Lung (tissue), 12 donors: ENCODE data around the gene ZNF778. TPM values are rescaled to one million over a fixed set of nuclear protein-coding genes. Genes with fewer than 3 reads are reported as not detected.
"Not testable (repeated sequence)": the region's sequence is repeated elsewhere in the genome, so short reads cannot be mapped to it uniquely, and the experiment has no call there.

Source experiments
- ATAC-seq: fragments of 200-7000 bp; cut with Tn5 transposase; one replicate; pipeline ENCODE4 v1.9.1; 2020; ENCODE audit warnings: moderate number of reproducible peaks; ENCODE audit not compliant: insufficient read depth, low FRiP score
- DNase-seq, 3 donors: peaks; one replicate each; pipeline ENCODE4 v3.0.0-alpha.2; 2013 to 2017
- H3K27ac ChIP-seq, 2 donors: one replicate each; pipeline ENCODE4 v1.5.1; 2013; ENCODE audit warnings: mild to moderate bottlenecking in 2 of 2, moderate library complexity in 2 of 2, control low read depth in 1 of 2, inconsistent platforms in 1 of 2, low read depth in 1 of 2, low read length in 1 of 2
- H3K27me3 ChIP-seq, 3 donors: one replicate each; pipeline ENCODE4 v1.5.1; 2013; ENCODE audit warnings: low read length in 2 of 3; ENCODE audit not compliant: control insufficient read depth in 3 of 3, insufficient read depth in 3 of 3
- H3K36me3 ChIP-seq, 4 donors: one replicate each; pipeline ENCODE4 v1.5.1; 2013; ENCODE audit warnings: low read length in 4 of 4, mild to moderate bottlenecking in 1 of 4, moderate library complexity in 1 of 4; ENCODE audit not compliant: control insufficient read depth in 4 of 4, insufficient read depth in 4 of 4
- H3K4me1 ChIP-seq, 5 donors: one replicate each; pipeline ENCODE4 v1.5.1; 2013; ENCODE audit warnings: low read length in 5 of 5, mild to moderate bottlenecking in 2 of 5, moderate library complexity in 1 of 5; ENCODE audit not compliant: control insufficient read depth in 5 of 5, insufficient read depth in 5 of 5
- H3K4me3 ChIP-seq: one replicate; pipeline ENCODE4 v1.5.1; 2013; ENCODE audit warnings: mild to moderate bottlenecking, control low read depth, moderate library complexity
- H3K9ac ChIP-seq, 2 donors: one replicate each; pipeline ENCODE4 v1.5.1; 2013; ENCODE audit warnings: low read length in 2 of 2, control low read depth in 1 of 2; ENCODE audit not compliant: insufficient read depth in 1 of 2
- H3K9me3 ChIP-seq, 4 donors: one replicate each; pipeline ENCODE4 v1.5.1; 2013; ENCODE audit warnings: low read length in 3 of 4, mild to moderate bottlenecking in 1 of 4, moderate library complexity in 1 of 4; ENCODE audit not compliant: control insufficient read depth in 4 of 4, insufficient read depth in 3 of 4
- CTCF ChIP-seq: IDR thresholded peaks from 2 replicates; pipeline ENCODE4 v1.5.1; 2012; ENCODE audit warnings: mild to moderate bottlenecking; ENCODE audit errors: control extremely low read depth, extremely low read depth
- WGBS, 2 donors: extraction: QIAGEN DNeasy Blood & Tissue Kit; methylation state at CpG; one replicate each; pipeline ENCODE4 v1.1.7; 2013; 5-methylcytosine and 5-hydroxymethylcytosine counted together
- polyA plus RNA-seq, 2 donors: library from polyadenylated mRNA; stranded (reverse); fragments of 200-250 nt; gene quantifications; one replicate each; pipeline ENCODE4 v1.2.1, GENCODE V29; 2013
- total RNA-seq, 2 donors: library from RNA; depleted of rRNA in 1 of 2; stranded (reverse); fragments of >200 nt in 1 of 2; gene quantifications; one replicate each; pipeline ENCODE4 v1.2.1, GENCODE V29; 2014 to 2021
- donor health status: control.
- donor health status: control.
- donor health status: Bipolar disorder and iron deficiency.
- donor health status: healthy.
- donor health status: DM: yes; HTN: yes; CAD: no.

ZNF778 gene
- total and polyA plus RNA-seq, 4 donors: 2.4 to 13.9 (median 4.6) TPM

- ATAC-seq: no peak
- Histone ChIP-seq H3K4me1 (peaks cover 0 to 3% (median 0%) of the 10 kb centered on the region in 5 donors), H3K36me3 (no peaks in the 10 kb centered on the region), H3K9ac (no peak overlapping the region), H3K27ac (no peak overlapping the region), H3K9me3 (no peaks in the 10 kb centered on the region), H3K4me3 (no peak overlapping the region), H3K27me3 (peaks cover 0 to 8% (median 3%) of the 10 kb centered on the region in 3 donors)
- WGBS, 2 donors: 0 to 2% methylated on average over 19 of the region's 19 CpGs
- no peak for TF ChIP-seq CTCF
- DNase-seq: no peak
These were observed 25.7 kb upstream of the ZNF778 start for GRCh38 chr16:89191901-89192185.

- 1 to 5% methylated on average over 46 to 63 of the region's 63 CpGs for WGBS, 2 donors
- H3K27me3 ChIP-seq, H3K27ac ChIP-seq, H3K4me3 ChIP-seq, H3K36me3 ChIP-seq, H3K9ac ChIP-seq, H3K4me1 ChIP-seq, H3K9me3 ChIP-seq: not testable (repeated sequence)
- DNase-seq: peak; percentile 68 to 80 (median 80)
- peak; percentile 77 for ATAC-seq
These were observed 25.1 kb upstream of the ZNF778 start for GRCh38 chr16:89192186-89192955.

GRCh38 chr16:89192956-89193575, 24.4 kb upstream of the ZNF778 start:
- peak; percentile 44 for ATAC-seq
- Histone ChIP-seq H3K27ac (no peak overlapping the region), H3K27me3 (peaks cover 0 to 8% (median 3%) of the 10 kb centered on the region in 3 donors), H3K36me3 (no peaks in the 10 kb centered on the region), H3K4me1 (peaks cover 0 to 3% (median 0%) of the 10 kb centered on the region in 5 donors), H3K9ac (no peak overlapping the region), H3K9me3 (no peaks in the 10 kb centered on the region), H3K4me3 (no peak overlapping the region)
- no peak for TF ChIP-seq CTCF
- WGBS, 2 donors: 10% methylated on average over 34 to 39 of the region's 39 CpGs
- DNase-seq: peak; percentile 56 to 65 (median 59)

GRCh38 chr16:89193576-89194293, 23.8 kb upstream of the ZNF778 start:
- no peak overlapping the region for H3K27ac ChIP-seq
- H3K4me3 ChIP-seq: no peak overlapping the region
- H3K4me1 ChIP-seq: peaks cover 0 to 3% (median 0%) of the 10 kb centered on the region in 5 donors
- no peak overlapping the region for H3K9ac ChIP-seq
- H3K9me3 ChIP-seq: no peaks in the 10 kb centered on the region
- peaks cover 0 to 1% (median 0%) of the 10 kb centered on the region in 4 donors for H3K36me3 ChIP-seq
- 69 to 70% methylated on average over 37 to 38 of the region's 38 CpGs for WGBS, 2 donors
- H3K27me3 ChIP-seq: peaks cover 2 to 8% (median 3%) of the 10 kb centered on the region in 3 donors
- DNase-seq (peak in 1 of 3 donors; percentile 5), ATAC-seq (no peak)
- no peak for TF ChIP-seq CTCF
